ENCODE results near the gene ASB18. TPM values are rescaled to one million over a fixed set of nuclear protein-coding genes. Genes with fewer than 3 reads are reported as not detected.

The ASB18 gene
- total and polyA plus RNA-seq, 2 of the 8 experiments (the other 6 are each of a cell fraction or from before 2014, with no cell fraction given): not detected

DNA sequence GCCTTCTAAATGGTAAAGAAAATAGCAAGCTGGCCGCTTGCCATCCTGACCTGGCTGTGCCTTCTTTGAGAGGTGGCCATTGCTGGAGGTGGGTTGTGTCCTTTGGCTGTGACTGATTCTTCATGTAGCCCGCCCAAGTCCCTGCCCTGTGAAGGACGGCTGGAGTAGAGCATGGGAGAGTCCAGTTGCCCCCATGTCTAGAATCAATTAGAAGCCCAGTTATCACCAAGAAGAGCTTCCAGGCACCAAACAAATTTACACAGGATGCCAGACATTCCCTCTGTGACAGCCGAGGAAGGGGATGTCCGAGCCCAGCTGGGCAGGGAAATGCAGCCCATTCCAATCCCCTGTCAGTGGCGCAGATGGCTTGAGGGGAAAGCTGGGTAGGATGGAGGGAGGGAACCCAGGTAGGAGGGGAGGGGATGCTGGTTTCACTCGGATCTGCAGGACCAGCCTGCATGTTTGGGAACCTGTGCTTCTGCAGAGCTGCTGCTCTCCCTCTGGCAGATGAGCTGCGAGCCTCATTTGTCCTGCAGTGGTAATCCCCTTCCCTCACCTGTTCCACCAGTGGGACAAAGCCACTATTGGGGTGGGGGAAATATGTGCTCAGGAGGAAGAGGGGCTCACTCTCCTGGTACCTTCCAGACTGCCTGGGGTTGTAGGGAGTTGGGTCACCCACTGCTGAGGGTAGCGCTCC, 25.7 kb upstream of the ASB18 start:
- H2AK5ac ChIP-seq (ENCODE audit: low read depth, low read length): no peak overlapping the region; the same call in 1 of the 2 replicates
- 94% methylated on average over 8 of the region's 9 CpGs; no CpG with 5 or more reads in 1 of the 2 experiments for WGBS, 2 experiments (ENCODE audit: extremely low coverage in 1 of 2, insufficient coverage in 1 of 2, insufficient read length in 1 of 2, insufficient replicate concordance in 2 of 2, low coverage in 1 of 2, low lambda C conversion rate in 2 of 2, missing lambda C conversion rate in 1 of 2)
- no peak overlapping the region for H4K8ac ChIP-seq (ENCODE audit: extremely low read depth, insufficient read depth, low read length)
- POLR2A ChIA-PET (ENCODE audit: partially characterized antibody): no interaction called here
- no peaks in the 10 kb centered on the region for H3K79me2 ChIP-seq (ENCODE audit: control insufficient read depth in 1 of 2, insufficient read depth in 2 of 2, low read length in 2 of 2)
- H3K4me2 ChIP-seq (ENCODE audit: insufficient read depth in 1 of 2, low read depth in 2 of 2, low read length in 2 of 2): no peak overlapping the region
- H2BK5ac ChIP-seq (ENCODE audit: low read depth, low read length): no peak overlapping the region
- H2BK20ac ChIP-seq (ENCODE audit: low read length): no peak overlapping the region
- no peak overlapping the region for H4K91ac ChIP-seq (replicated peaks; ENCODE audit: insufficient read length, low read length)
- no peak overlapping the region for H2BK120ac ChIP-seq (replicated peaks; ENCODE audit: low read depth, low read length)
- no peaks in the 10 kb centered on the region for H3K79me1 ChIP-seq (ENCODE audit: low read depth, low read length)
- H3K27me3 ChIP-seq (replicated peaks in 1 of 4; ENCODE audit: control insufficient read depth in 3 of 4, extremely low read depth in 1 of 4, insufficient read depth in 3 of 4, low read length in 3 of 4): no peaks in the 10 kb centered on the region
- no peak overlapping the region for H2AFZ ChIP-seq (ENCODE audit: low read length)
- CTCF ChIA-PET (ENCODE audit: partially characterized antibody): interaction anchor here (1.2 kb wide), 1 partner anchor 18 kb away, joined by 3 read pairs; no protein-coding TSS in a partner anchor
- no peak overlapping the region for H3K27ac ChIP-seq (ENCODE audit: low read depth, low read length)
- H3K4ac ChIP-seq (replicated peaks; ENCODE audit: insufficient read length, low read depth, low read length): no peak overlapping the region
- H3K9ac ChIP-seq (replicated peaks in 1 of 4; ENCODE audit: extremely low read depth in 1 of 4, low read depth in 3 of 4, low read length in 3 of 4): no peak overlapping the region
- H3K23ac ChIP-seq (ENCODE audit: insufficient read length): no peak overlapping the region
- no peak overlapping the region for H2BK15ac ChIP-seq (ENCODE audit: low read length)
- TF ChIP-seq CHD2 (IDR thresholded peaks at IDR 0.05; ENCODE audit: low read length): no peak
- TF ChIP-seq ASH2L (IDR thresholded peaks at IDR 0.05; ENCODE audit: low read length): no peak
- TF ChIP-seq SAP30 (IDR thresholded peaks at IDR 0.05; ENCODE audit: insufficient read depth, insufficient replicate concordance, low read length): no peak
- no peak for TF ChIP-seq GABPA (IDR thresholded peaks at IDR 0.05; ENCODE audit: borderline replicate concordance, insufficient read depth, low read length)
- no peak for TF ChIP-seq NRF1 (IDR thresholded peaks at IDR 0.05; ENCODE audit: low read depth, low read length)
- TF ChIP-seq RFX5 (IDR thresholded peaks at IDR 0.05; ENCODE audit: borderline replicate concordance, low read depth, low read length): no peak
- TF ChIP-seq SIX5 (IDR thresholded peaks at IDR 0.05; ENCODE audit: low read depth, low read length): no peak
- no peak for TF ChIP-seq SP1 (IDR thresholded peaks at IDR 0.05; ENCODE audit: low read depth, low read length)
- TF ChIP-seq CHD1 (IDR thresholded peaks at IDR 0.05; ENCODE audit: low read depth, low read length): no peak
- no peak for TF ChIP-seq SP4 (IDR thresholded peaks at IDR 0.05; ENCODE audit: low read length)
- TF ChIP-seq SUZ12 (IDR thresholded peaks at IDR 0.05; ENCODE audit: low read length): no peak
- no peak for TF ChIP-seq CREB1 (IDR thresholded peaks at IDR 0.05)
- TF ChIP-seq HDAC2 (IDR thresholded peaks at IDR 0.05; ENCODE audit: borderline replicate concordance in 1 of 2, low read depth in 2 of 2, low read length in 2 of 2): no peak
- no peak for TF ChIP-seq SP2 (IDR thresholded peaks at IDR 0.05; ENCODE audit: low read length)
- no peak for TF ChIP-seq EGR1 (IDR thresholded peaks at IDR 0.05; ENCODE audit: borderline replicate concordance, low read depth, low read length)
- no peak overlapping the region for H3K4me3 ChIP-seq (ENCODE audit: extremely low read depth in 1 of 4, insufficient read depth in 2 of 4, low read depth in 3 of 4, low read length in 4 of 4)
- no peak for FAIRE-seq
- H2BK12ac ChIP-seq (ENCODE audit: low read depth, low read length): no peak overlapping the region
- H4K5ac ChIP-seq (ENCODE audit: insufficient read length, low read depth, low read length): no peak overlapping the region
- H4K20me1 ChIP-seq (replicated peaks in 1 of 2; ENCODE audit: control insufficient read depth in 1 of 2, insufficient read depth in 2 of 2, low read length in 2 of 2): no peaks in the 10 kb centered on the region
- H3K23me2 ChIP-seq (ENCODE audit: low read depth, low read length): no peaks in the 10 kb centered on the region
- H3K18ac ChIP-seq (ENCODE audit: extremely low read depth, low read length): no peak overlapping the region
- DNase-seq (ENCODE audit: low read depth in 1 of 2, low spot score in 2 of 2): peak in 1 of 2 experiments; percentile 27
- no peak overlapping the region for H3K14ac ChIP-seq (ENCODE audit: insufficient read length)
- no peak overlapping the region for H3K56ac ChIP-seq (replicated peaks; ENCODE audit: insufficient read length, low read depth, low read length)
- no peaks in the 10 kb centered on the region for H3K36me3 ChIP-seq (ENCODE audit: control insufficient read depth in 2 of 4, insufficient read depth in 4 of 4, low read length in 3 of 4)
- no peaks in the 10 kb centered on the region for H3K9me3 ChIP-seq (ENCODE audit: insufficient read depth in 2 of 2, low read depth in 1 of 2, low read length in 1 of 2)
- no peaks in the 10 kb centered on the region for H3K4me1 ChIP-seq (replicated peaks in 1 of 4; ENCODE audit: control insufficient read depth in 3 of 4, insufficient read depth in 4 of 4, low read length in 3 of 4)

Measured in H1 (cell line).